Measurements from ENCODE around the gene SRGAP2B.
"Not testable (repeated sequence)": the region's sequence is repeated elsewhere in the genome, so short reads cannot be mapped to it uniquely, and the experiment has no call there.

DNA sequence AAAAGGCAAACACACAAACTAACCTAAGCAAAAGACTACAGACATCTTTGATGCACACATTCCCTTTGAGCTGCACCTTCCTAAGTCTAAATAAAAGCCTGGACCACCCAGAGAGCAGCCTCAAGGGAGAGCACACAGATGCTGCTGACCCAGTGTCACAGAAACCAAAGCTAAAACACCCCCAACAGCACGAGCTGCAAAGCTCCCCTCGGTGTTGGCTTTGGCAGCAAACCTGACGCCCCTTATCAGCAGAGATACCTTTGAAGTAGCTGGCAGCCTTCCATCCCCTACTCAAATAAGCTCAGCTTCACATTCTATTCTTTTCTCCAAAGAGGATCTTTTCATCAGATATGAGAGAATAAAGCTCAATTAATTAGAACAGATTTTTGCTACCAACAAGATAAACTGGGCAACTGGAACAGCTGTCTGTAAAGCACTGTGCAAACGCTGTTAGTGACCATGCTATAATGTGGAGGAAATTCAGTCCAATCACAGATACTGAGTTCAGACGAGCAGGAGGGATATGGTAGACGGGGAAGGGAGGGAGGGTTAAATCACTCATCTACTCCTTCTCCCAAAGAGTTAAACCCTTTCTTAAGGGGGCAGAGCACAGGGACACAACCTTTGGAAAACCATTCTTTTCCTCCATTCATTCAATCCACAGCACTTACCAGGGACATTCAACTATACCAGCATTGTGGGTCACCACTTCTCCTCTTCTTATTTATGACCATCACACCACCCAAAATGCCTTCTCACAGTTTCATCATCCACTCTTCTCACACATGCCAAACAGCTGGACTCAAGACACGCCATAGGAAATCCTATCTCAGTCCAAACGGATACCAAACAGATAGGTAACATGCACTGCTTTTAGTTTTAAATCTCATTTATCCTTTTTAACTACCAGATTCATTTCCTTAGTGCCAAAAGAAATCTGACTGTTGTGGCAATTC lies 148.3 kb downstream of the SRGAP2B start:
- TF ChIP-seq, protein P1, sequence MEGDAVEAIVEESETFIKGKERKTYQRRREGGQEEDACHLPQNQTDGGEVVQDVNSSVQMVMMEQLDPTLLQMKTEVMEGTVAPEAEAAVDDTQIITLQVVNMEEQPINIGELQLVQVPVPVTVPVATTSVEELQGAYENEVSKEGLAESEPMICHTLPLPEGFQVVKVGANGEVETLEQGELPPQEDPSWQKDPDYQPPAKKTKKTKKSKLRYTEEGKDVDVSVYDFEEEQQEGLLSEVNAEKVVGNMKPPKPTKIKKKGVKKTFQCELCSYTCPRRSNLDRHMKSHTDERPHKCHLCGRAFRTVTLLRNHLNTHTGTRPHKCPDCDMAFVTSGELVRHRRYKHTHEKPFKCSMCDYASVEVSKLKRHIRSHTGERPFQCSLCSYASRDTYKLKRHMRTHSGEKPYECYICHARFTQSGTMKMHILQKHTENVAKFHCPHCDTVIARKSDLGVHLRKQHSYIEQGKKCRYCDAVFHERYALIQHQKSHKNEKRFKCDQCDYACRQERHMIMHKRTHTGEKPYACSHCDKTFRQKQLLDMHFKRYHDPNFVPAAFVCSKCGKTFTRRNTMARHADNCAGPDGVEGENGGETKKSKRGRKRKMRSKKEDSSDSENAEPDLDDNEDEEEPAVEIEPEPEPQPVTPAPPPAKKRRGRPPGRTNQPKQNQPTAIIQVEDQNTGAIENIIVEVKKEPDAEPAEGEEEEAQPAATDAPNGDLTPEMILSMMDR (conservative IDR thresholded peaks at IDR 0.05), result not testable (repeated sequence)
- not testable (repeated sequence) for TF ChIP-seq EZH2 (IDR thresholded peaks at IDR 0.05; ENCODE audit: low read depth)

Data from PC-9 (cell line).